Muscle layer of colon (tissue), 2 donors: ENCODE results near the gene BRICD5.
"Not testable (repeated sequence)": the region's sequence is repeated elsewhere in the genome, so short reads cannot be mapped to it uniquely, and the experiment has no call there.

Experiments
- H3K27ac ChIP-seq: one replicate; pipeline ENCODE4 v1.7.0; 2013; ENCODE audit warnings: low read depth, mild to moderate bottlenecking, low read length, moderate library complexity
- H3K27me3 ChIP-seq, 2 donors: one replicate each; pipeline ENCODE4 v1.7.0; 2013; ENCODE audit warnings: low read length in 2 of 2, mild to moderate bottlenecking in 2 of 2; ENCODE audit not compliant: insufficient read depth in 2 of 2, control insufficient read depth in 1 of 2
- H3K36me3 ChIP-seq: one replicate; pipeline ENCODE4 v1.7.0; 2013; ENCODE audit warnings: mild to moderate bottlenecking, low read length; ENCODE audit not compliant: insufficient read depth
- H3K4me1 ChIP-seq: one replicate; pipeline ENCODE4 v1.7.0; 2013; ENCODE audit warnings: mild to moderate bottlenecking, low read length; ENCODE audit not compliant: insufficient read depth
- H3K4me3 ChIP-seq, 2 donors: one replicate each; pipeline ENCODE4 v1.7.0; 2013; ENCODE audit warnings: low read length in 2 of 2, low read depth in 1 of 2, mild to moderate bottlenecking in 1 of 2, moderate library complexity in 1 of 2
- H3K9ac ChIP-seq: one replicate; pipeline ENCODE4 v1.7.0; 2013; ENCODE audit warnings: low read length
- H3K9me3 ChIP-seq: one replicate; pipeline ENCODE4 v1.7.0; 2013; ENCODE audit warnings: mild to moderate bottlenecking, low read length
- donor health status: abdominal sarcoma.
- donor health status: Adenocarcinoma of cecum.

The BRICD5 gene

DNA sequence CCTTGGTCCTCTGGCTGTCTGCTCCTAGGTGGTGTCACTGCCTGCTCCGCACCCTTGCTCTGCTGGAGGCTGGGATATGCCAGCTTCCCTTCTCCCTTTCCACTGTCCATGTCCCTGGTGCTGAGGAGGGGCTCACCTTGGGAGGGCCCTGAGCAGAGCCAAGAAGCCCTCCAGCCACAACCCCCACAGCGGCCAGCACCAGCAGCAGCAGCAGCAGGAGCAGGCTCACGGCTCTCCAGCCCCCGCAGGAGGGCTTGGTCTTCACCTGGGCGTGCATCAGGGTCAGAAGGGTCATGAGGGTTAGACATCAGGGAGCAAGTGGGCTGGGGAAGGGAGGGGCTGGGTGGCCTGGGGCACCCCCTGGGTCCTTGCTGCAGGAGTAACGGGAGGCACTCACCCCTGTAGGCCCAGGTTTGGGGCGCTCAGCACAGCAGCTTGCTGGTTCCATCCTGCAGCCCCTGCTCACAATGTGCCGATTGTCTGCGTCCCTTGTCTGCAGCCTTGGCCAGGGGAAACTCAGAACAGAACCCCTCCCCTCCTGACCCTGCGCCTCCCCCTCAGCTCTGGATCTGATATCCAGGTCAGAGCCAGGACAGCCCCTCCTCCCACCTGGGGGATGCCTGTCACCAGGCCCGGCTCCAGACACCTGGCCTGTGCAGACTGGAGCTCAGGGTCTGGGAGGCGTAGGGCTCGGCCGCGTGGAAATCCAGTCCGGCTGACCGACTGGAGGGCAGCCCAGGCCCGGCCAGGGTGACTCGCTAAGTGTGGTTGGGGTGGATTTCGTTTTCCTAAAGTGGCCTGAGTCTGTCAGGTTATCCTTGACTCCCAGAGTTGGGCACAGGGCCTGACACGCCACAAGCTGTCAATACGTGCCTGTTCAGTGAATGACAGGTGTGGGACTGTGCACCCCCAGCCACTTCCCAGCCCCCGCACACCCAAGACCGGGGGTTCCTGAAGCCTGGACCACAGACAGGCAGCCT, at the start of gene BRICD5:
Gene BRICD5 (minus strand): TSS at position 478 of the 980 bp plus-strand sequence. CDS start 30 bp downstream, at position 448.
- no peaks in the 10 kb centered on the region for H3K27me3 ChIP-seq
- peaks cover 18% of the 10 kb centered on the region for H3K4me1 ChIP-seq
- H3K36me3 ChIP-seq: peaks cover 19% of the 10 kb centered on the region
- H3K27ac ChIP-seq: no peak within 1 kb of the TSS
- no peak within 1 kb of the TSS for H3K4me3 ChIP-seq
- H3K9me3 ChIP-seq: no peaks in the 10 kb centered on the region
- no peak within 1 kb of the TSS for H3K9ac ChIP-seq

DNA sequence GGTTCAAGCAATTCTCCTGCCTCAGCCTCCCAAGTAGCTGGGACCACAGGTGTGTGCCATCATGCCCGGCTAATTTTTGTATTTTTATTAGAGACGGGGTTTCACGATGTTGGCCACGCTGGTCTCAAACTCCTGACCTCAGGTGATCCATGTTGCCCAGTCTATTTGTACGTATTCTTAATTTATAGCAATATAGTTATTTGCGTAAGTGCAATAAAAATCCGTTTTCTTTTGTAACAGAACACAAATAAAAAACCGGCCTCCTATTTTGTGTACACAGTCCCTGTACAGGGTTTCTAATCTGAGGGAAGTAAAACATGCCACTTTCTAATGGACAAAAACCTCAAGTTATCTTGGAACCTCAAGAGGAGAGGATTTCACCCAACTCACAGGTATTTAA, 49.6 kb upstream of the BRICD5 start:
- peaks cover 45% of the 10 kb centered on the region for H3K36me3 ChIP-seq
- no peak overlapping the region for H3K27ac ChIP-seq

GRCh38 chr16:2258530-2258929, 47.9 kb upstream of the BRICD5 start:
- H3K9me3 ChIP-seq, H3K27me3 ChIP-seq, H3K9ac ChIP-seq, H3K4me3 ChIP-seq, H3K27ac ChIP-seq, H3K4me1 ChIP-seq: not testable (repeated sequence)
- H3K36me3 ChIP-seq: peaks cover 50% of the 10 kb centered on the region

More for the DNA sequence above, 49.6 kb upstream of the BRICD5 start:
- Histone ChIP-seq H3K4me1 (no peaks in the 10 kb centered on the region), H3K9ac (no peak overlapping the region), H3K9me3 (no peaks in the 10 kb centered on the region), H3K4me3 (no peak overlapping the region), H3K27me3 (no peaks in the 10 kb centered on the region)

GRCh38 chr16:2257726-2258125, 47.1 kb upstream of the BRICD5 start:
- Histone ChIP-seq H3K4me3 (no peak overlapping the region), H3K27ac (no peak overlapping the region), H3K9ac (no peak overlapping the region), H3K9me3 (no peaks in the 10 kb centered on the region), H3K4me1 (no peaks in the 10 kb centered on the region), H3K36me3 (peaks cover 52% of the 10 kb centered on the region), H3K27me3 (no peaks in the 10 kb centered on the region)

DNA sequence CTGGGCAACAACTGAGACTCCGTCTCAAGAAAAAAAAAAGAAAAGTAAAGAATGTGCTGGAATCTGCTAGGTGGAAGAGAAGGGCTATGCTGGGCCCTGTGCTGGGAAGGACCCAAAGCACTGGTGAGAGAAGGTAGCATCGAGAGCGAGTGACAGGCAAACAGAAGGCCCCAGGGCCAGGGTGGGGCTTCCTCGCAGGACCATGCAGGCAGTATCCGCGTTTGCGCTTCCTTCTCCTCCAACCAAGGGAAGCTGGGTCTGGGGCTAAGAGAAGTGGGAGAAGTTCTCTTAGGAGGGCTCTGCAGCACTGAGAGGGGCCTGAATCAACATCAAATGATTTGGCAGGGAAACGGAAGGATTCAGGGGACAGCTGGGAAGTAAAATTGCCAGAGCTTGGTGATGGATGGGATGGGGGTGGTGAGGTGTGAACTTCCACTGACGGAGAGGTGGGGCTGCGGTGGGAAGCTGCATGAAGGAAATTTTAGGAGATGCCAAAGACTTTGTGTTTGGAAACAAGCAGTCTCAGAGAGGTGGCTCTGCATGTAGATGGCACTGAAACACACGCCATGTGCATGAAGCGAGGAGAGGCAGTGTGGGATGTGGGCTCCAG, 46.0 kb upstream of the BRICD5 start:
- H3K9ac ChIP-seq: no peak overlapping the region
- H3K36me3 ChIP-seq: peaks cover 43% of the 10 kb centered on the region
- H3K4me3 ChIP-seq: no peak overlapping the region
- H3K27me3 ChIP-seq: no peaks in the 10 kb centered on the region
- no peaks in the 10 kb centered on the region for H3K9me3 ChIP-seq
- H3K4me1 ChIP-seq: peaks cover 6% of the 10 kb centered on the region
- H3K27ac ChIP-seq: no peak overlapping the region

GRCh38 chr16:2253293-2253692, 42.6 kb upstream of the BRICD5 start:
- peaks cover 13% of the 10 kb centered on the region for H3K4me1 ChIP-seq
- H3K27me3 ChIP-seq: no peaks in the 10 kb centered on the region
- no peak overlapping the region for H3K9ac ChIP-seq
- H3K27ac ChIP-seq: no peak overlapping the region
- no peaks in the 10 kb centered on the region for H3K9me3 ChIP-seq
- peaks cover 35% of the 10 kb centered on the region for H3K36me3 ChIP-seq
- no peak overlapping the region for H3K4me3 ChIP-seq

- H3K27me3 ChIP-seq: no peaks in the 10 kb centered on the region
- H3K27ac ChIP-seq: no peak overlapping the region
- no peaks in the 10 kb centered on the region for H3K9me3 ChIP-seq
- no peak overlapping the region for H3K4me3 ChIP-seq
- H3K4me1 ChIP-seq: peaks cover 13% of the 10 kb centered on the region
- H3K36me3 ChIP-seq: peaks cover 33% of the 10 kb centered on the region
- no peak overlapping the region for H3K9ac ChIP-seq
Observed at GRCh38 chr16:2252806-2253148, 42.1 kb upstream of the BRICD5 start.

GRCh38 chr16:2251296-2252111, 40.8 kb upstream of the BRICD5 start, which contains the start of gene ECI1:
Gene ECI1, minus strand, starts transcription at chr16:2251587. Its CDS starts 21 bp downstream, at chr16:2251566.
- Histone ChIP-seq H3K4me3 (peak within 1 kb of the TSS; percentile 17 to 53), H3K4me1 (peaks cover 13% of the 10 kb centered on the region), H3K36me3 (peaks cover 24% of the 10 kb centered on the region), H3K9me3 (no peaks in the 10 kb centered on the region), H3K27ac (peak within 1 kb of the TSS; percentile 20), H3K27me3 (no peaks in the 10 kb centered on the region), H3K9ac (peak within 1 kb of the TSS; percentile 66)

DNA sequence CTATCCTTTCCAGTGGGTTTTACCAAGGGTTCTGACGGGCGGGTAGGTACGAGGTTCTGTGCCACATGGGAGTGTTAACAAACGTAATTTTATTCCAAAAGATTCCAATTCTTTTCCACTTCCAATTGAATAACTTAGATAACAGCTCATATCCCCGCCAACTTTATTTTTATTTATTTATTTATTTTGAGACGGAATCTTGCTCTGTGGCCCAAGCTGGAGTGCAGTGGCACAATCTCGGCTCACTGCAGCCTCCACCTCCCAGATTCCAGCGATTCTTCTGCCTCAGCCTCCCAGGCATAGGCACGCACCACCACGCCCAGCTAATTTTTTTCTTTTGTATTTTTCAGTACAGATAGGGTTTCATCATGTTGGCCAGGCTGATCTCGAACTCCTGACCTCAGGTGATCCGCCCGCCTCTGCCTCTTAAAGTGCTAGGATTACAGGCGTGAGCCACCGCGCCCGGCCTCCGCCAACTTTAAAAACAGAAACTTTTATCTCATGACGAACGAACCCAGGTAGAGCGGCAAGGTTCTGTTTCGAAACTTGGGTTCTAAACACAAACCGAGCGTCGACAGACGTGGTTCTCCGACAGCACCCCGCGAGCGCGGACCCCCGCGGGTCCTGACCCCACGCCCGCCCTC, 40.1 kb upstream of the BRICD5 start:
- Histone ChIP-seq H3K36me3 (peaks cover 24% of the 10 kb centered on the region), H3K9ac (peak overlapping the region; percentile 33), H3K27me3 (no peaks in the 10 kb centered on the region), H3K4me1 (peaks cover 13% of the 10 kb centered on the region), H3K9me3 (no peaks in the 10 kb centered on the region), H3K27ac (peak overlapping the region; percentile 20), H3K4me3 (peak overlapping the region; percentile 17 to 53)

DNA sequence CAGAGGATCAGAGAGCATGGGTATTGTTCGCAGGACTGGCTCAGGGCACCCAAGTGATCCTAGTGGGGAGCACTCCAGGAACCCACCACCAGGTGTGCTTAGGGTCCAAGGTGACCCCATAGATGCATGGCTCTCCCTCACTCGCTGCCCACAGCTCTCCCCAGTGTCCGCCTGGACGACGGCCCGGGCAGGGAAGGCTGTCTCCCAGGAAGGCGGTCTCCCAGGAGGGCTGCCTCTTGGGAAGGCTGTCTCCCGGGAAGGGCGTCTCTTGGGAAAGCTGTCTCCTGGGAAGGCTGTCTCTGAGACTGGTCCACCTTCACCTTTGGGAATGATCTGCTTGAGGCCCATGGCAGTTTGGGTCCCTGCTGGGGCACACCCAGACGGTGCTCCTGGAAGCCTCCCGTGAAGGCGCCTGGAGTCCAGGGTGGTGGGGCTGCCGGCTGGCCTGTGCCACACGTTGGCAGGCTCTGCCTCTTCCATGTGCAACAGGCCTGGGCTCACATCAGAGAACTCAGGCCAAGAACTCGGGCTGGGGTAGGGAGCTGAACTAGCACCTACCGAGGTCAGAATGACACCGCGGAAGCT, 35.7 kb upstream of the BRICD5 start:
- Histone ChIP-seq H3K9me3 (no peaks in the 10 kb centered on the region), H3K9ac (no peak overlapping the region), H3K4me1 (peaks cover 7% of the 10 kb centered on the region), H3K36me3 (peaks cover 43% of the 10 kb centered on the region), H3K4me3 (no peak overlapping the region), H3K27me3 (no peaks in the 10 kb centered on the region), H3K27ac (no peak overlapping the region)
